ENCODE results near the gene COL1A2. TPM values are rescaled to one million over a fixed set of nuclear protein-coding genes. Genes with fewer than 3 reads are reported as not detected.

Gene COL1A2
- total RNA-seq, 1 donor from 2014 or later: 11.2 TPM

- H3K4me3 ChIP-seq (ENCODE audit: low read depth, low read length): no peak overlapping the region
- no peak for DNase-seq (ENCODE audit: low read depth)
- TF ChIP-seq, protein P1, sequence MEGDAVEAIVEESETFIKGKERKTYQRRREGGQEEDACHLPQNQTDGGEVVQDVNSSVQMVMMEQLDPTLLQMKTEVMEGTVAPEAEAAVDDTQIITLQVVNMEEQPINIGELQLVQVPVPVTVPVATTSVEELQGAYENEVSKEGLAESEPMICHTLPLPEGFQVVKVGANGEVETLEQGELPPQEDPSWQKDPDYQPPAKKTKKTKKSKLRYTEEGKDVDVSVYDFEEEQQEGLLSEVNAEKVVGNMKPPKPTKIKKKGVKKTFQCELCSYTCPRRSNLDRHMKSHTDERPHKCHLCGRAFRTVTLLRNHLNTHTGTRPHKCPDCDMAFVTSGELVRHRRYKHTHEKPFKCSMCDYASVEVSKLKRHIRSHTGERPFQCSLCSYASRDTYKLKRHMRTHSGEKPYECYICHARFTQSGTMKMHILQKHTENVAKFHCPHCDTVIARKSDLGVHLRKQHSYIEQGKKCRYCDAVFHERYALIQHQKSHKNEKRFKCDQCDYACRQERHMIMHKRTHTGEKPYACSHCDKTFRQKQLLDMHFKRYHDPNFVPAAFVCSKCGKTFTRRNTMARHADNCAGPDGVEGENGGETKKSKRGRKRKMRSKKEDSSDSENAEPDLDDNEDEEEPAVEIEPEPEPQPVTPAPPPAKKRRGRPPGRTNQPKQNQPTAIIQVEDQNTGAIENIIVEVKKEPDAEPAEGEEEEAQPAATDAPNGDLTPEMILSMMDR (IDR thresholded peaks at IDR 0.05; ENCODE audit: insufficient read depth, low read length, poor library complexity, severe bottlenecking): no peak
- H3K27me3 ChIP-seq (ENCODE audit: control insufficient read depth, insufficient read depth, low read length): no peaks in the 10 kb centered on the region
- no peaks in the 10 kb centered on the region for H3K36me3 ChIP-seq (ENCODE audit: control insufficient read depth, insufficient read depth, low read length)
These were observed 63.3 kb downstream of the COL1A2 start for GRCh38 chr7:94458041-94458440.

- no peak for DNase-seq (ENCODE audit: low read depth)
- Histone ChIP-seq H3K4me3 (ENCODE audit: low read depth, low read length) (no peak overlapping the region), H3K27me3 (ENCODE audit: control insufficient read depth, insufficient read depth, low read length) (no peaks in the 10 kb centered on the region), H3K36me3 (ENCODE audit: control insufficient read depth, insufficient read depth, low read length) (no peaks in the 10 kb centered on the region)
- TF ChIP-seq, protein P1 (IDR thresholded peaks at IDR 0.05; ENCODE audit: insufficient read depth, low read length, poor library complexity, severe bottlenecking): no peak
These were observed 71.8 kb downstream of the COL1A2 start for GRCh38 chr7:94466516-94466915.

- H3K27me3 ChIP-seq (ENCODE audit: control insufficient read depth, insufficient read depth, low read length): no peaks in the 10 kb centered on the region
- no peaks in the 10 kb centered on the region for H3K36me3 ChIP-seq (ENCODE audit: control insufficient read depth, insufficient read depth, low read length)
- no peak for DNase-seq (ENCODE audit: low read depth)
- no peak overlapping the region for H3K4me3 ChIP-seq (ENCODE audit: low read depth, low read length)
- TF ChIP-seq, protein P1 (IDR thresholded peaks at IDR 0.05; ENCODE audit: insufficient read depth, low read length, poor library complexity, severe bottlenecking): no peak
These were observed 76.9 kb downstream of the COL1A2 start for GRCh38 chr7:94471604-94472003.

DNA sequence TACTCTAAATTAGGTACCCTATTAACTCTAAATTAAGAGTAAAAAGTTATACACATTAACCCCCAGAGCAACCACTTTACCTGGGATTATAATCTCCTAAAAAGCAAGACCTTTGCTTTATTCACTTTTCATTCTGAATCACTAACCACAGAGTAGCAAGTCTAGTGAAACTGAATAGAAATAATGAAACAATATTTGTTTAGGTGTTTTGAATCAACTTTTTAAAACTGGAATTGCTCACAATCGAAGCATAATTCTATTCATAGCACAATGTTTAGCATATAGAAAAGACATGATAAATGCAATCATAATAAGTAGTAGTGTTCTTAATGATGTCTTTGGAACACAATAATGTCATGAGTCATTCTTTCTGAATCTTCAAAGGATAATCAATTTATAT lies 77.9 kb downstream of the COL1A2 start:
- DNase-seq (ENCODE audit: low read depth): no peak
- TF ChIP-seq, protein P1 (IDR thresholded peaks at IDR 0.05; ENCODE audit: insufficient read depth, low read length, poor library complexity, severe bottlenecking): no peak
- H3K36me3 ChIP-seq (ENCODE audit: control insufficient read depth, insufficient read depth, low read length): no peaks in the 10 kb centered on the region
- no peaks in the 10 kb centered on the region for H3K27me3 ChIP-seq (ENCODE audit: control insufficient read depth, insufficient read depth, low read length)
- no peak overlapping the region for H3K4me3 ChIP-seq (ENCODE audit: low read depth, low read length)

DNA sequence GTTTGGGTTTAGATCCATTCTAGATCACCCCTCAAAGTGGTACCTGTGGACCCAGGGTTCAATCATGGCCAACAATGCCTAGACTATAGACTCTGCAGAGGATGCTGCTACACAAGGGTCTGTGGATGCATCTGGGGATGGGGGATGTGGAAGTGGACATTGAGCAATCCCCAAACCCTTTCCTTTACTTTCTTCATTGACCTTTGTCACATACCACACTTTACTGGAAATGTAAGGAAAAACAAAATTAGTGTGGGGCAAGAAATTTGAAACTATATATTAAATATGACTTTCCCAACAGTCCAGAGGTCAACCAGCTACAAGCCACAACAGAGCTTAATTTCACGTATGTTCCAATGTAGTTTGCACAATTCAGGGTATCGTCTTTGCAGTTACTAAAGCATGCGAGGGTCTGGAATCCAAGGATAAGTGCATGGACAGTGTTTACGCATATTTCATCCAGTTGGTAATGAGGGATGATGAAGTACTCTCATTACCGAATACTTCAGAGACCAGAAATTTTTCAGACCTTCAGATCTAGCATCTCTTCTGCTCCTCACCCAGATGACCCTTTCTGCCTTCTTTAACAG lies 81.7 kb downstream of the COL1A2 start:
- no peaks in the 10 kb centered on the region for H3K27me3 ChIP-seq (ENCODE audit: control insufficient read depth, insufficient read depth, low read length)
- DNase-seq (ENCODE audit: low read depth): no peak
- no peaks in the 10 kb centered on the region for H3K36me3 ChIP-seq (ENCODE audit: control insufficient read depth, insufficient read depth, low read length)
- TF ChIP-seq, protein P1 (IDR thresholded peaks at IDR 0.05; ENCODE audit: insufficient read depth, low read length, poor library complexity, severe bottlenecking): no peak
- H3K4me3 ChIP-seq (ENCODE audit: low read depth, low read length): no peak overlapping the region

- Histone ChIP-seq H3K4me3 (ENCODE audit: low read depth, low read length) (no peak overlapping the region), H3K36me3 (ENCODE audit: control insufficient read depth, insufficient read depth, low read length) (no peaks in the 10 kb centered on the region), H3K27me3 (ENCODE audit: control insufficient read depth, insufficient read depth, low read length) (no peaks in the 10 kb centered on the region)
- no peak for DNase-seq (ENCODE audit: low read depth)
- TF ChIP-seq, protein P1 (IDR thresholded peaks at IDR 0.05; ENCODE audit: insufficient read depth, low read length, poor library complexity, severe bottlenecking): no peak
These were observed 83.2 kb downstream of the COL1A2 start for GRCh38 chr7:94477878-94478277.
